Stimulated activated CD8-positive, alpha-beta memory T cell treated with anti-CD3 and anti-CD28 coated beads, Interleukin-12 subunit alpha, Interleukin-12 subunit beta, amount 100 ng/mL, for 1 hour (primary cell): ENCODE data around the gene AGRN.
"Not testable (repeated sequence)": the region's sequence is repeated elsewhere in the genome, so short reads cannot be mapped to it uniquely, and the experiment has no call there.

Experiments used
- DNase-seq: peaks from one replicate; pipeline ENCODE4 v3.0.0-alpha.2; 2020; ENCODE audit warnings: low read depth

Gene AGRN

GRCh38 chr1:1020000-1020404, at the start of gene AGRN:
Gene AGRN (plus strand): TSS chr1:1020120. CDS start chr1:1020173, 53 bp downstream.
- no peak for DNase-seq

- DNase-seq = no peak
These were observed 49.5 kb upstream of the AGRN start for GRCh38 chr1:970242-970972.

- DNase-seq = no peak
These were observed 48.8 kb upstream of the AGRN start for GRCh38 chr1:970973-971730.

GRCh38 chr1:971751-972506, 48.0 kb upstream of the AGRN start:
- DNase-seq = no peak

- DNase-seq = no peak
These were observed 47.0 kb upstream of the AGRN start for GRCh38 chr1:972726-973458.

- DNase-seq = no peak
These were observed 46.2 kb upstream of the AGRN start for GRCh38 chr1:973459-974292.

GRCh38 chr1:974293-974640, 45.7 kb upstream of the AGRN start:
- no peak for DNase-seq

GRCh38 chr1:974687-975328, 45.1 kb upstream of the AGRN start:
- no peak for DNase-seq

- DNase-seq = no peak
These were observed 44.6 kb upstream of the AGRN start for GRCh38 chr1:975365-975764.

- DNase-seq = peak; percentile 48
These were observed 43.8 kb upstream of the AGRN start for GRCh38 chr1:975896-976683.

- DNase-seq = not testable (repeated sequence)
These were observed 43.1 kb upstream of the AGRN start for GRCh38 chr1:976791-977190.

- no peak for DNase-seq
These were observed 41.7 kb upstream of the AGRN start for GRCh38 chr1:978069-978834.

GRCh38 chr1:978835-979743, 40.8 kb upstream of the AGRN start:
- DNase-seq = no peak

- DNase-seq = no peak
These were observed 40.2 kb upstream of the AGRN start for GRCh38 chr1:979744-980072.

- no peak for DNase-seq
These were observed 39.8 kb upstream of the AGRN start for GRCh38 chr1:980137-980571.

GRCh38 chr1:980602-981395, 39.1 kb upstream of the AGRN start:
- DNase-seq = no peak

- DNase-seq = no peak
These were observed 38.4 kb upstream of the AGRN start for GRCh38 chr1:981491-981954.
